ENCODE measurements around the gene KRT6A.

The KRT6A gene

DNA sequence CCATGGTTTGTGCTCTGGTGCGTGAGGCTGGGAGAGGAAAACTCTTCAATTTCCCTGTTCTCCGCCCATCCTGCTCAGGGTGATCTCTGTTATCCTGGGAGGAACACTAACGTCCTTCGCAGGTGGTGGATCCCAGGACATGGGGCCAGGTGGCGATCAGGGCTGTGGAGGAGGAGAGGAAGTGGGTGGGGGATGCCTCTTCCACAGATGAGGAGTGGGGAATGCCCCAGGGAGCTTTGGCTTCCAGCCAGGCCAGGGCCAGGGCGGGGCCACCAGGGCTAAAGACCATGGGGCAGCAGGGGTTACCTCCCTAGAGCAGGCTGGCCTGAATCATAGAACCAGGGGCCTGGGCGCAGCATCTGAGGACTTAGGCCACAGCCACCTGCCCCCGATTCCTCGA, 55.5 kb downstream of the KRT6A start:
- H3K9me3 ChIP-seq (ENCODE audit: insufficient read depth, low read depth, low read length), result no peaks in the 10 kb centered on the region
- no peaks in the 10 kb centered on the region for H3K9me2 ChIP-seq (replicated peaks; ENCODE audit: low read depth, low read length)
- H3K4me1 ChIP-seq (ENCODE audit: insufficient read depth, low read length, poor library complexity, severe bottlenecking), result no peaks in the 10 kb centered on the region
- no peaks in the 10 kb centered on the region for H3K36me3 ChIP-seq (ENCODE audit: insufficient read depth, low read length)
- no peak overlapping the region for H3K4me2 ChIP-seq (ENCODE audit: low read depth, low read length, poor library complexity, severe bottlenecking)
- no peak overlapping the region for H3K4me3 ChIP-seq (ENCODE audit: low read length, poor library complexity, severe bottlenecking)
- no peaks in the 10 kb centered on the region for H3K79me2 ChIP-seq (ENCODE audit: insufficient read depth, low read length)
- no peaks in the 10 kb centered on the region for H3F3A ChIP-seq (ENCODE audit: low read depth)
- no peaks in the 10 kb centered on the region for H4K20me1 ChIP-seq (ENCODE audit: insufficient read depth, low read length, poor library complexity, severe bottlenecking)
- H3K9ac ChIP-seq (ENCODE audit: low read depth, low read length, poor library complexity, severe bottlenecking), result no peak overlapping the region
- H3K27me3 ChIP-seq (ENCODE audit: insufficient read depth, low read length, poor library complexity, severe bottlenecking), result no peaks in the 10 kb centered on the region
- no peak for TF ChIP-seq EZH2phosphoT487 (IDR thresholded peaks at IDR 0.05; ENCODE audit: borderline replicate concordance)
- TF ChIP-seq, protein P1, sequence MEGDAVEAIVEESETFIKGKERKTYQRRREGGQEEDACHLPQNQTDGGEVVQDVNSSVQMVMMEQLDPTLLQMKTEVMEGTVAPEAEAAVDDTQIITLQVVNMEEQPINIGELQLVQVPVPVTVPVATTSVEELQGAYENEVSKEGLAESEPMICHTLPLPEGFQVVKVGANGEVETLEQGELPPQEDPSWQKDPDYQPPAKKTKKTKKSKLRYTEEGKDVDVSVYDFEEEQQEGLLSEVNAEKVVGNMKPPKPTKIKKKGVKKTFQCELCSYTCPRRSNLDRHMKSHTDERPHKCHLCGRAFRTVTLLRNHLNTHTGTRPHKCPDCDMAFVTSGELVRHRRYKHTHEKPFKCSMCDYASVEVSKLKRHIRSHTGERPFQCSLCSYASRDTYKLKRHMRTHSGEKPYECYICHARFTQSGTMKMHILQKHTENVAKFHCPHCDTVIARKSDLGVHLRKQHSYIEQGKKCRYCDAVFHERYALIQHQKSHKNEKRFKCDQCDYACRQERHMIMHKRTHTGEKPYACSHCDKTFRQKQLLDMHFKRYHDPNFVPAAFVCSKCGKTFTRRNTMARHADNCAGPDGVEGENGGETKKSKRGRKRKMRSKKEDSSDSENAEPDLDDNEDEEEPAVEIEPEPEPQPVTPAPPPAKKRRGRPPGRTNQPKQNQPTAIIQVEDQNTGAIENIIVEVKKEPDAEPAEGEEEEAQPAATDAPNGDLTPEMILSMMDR (conservative IDR thresholded peaks at IDR 0.05; ENCODE audit: low read length), result no peak
- H2AFZ ChIP-seq (ENCODE audit: low read length), result no peak overlapping the region
